HG03103 (cell line): ENCODE measurements around the gene RNF19B.
"Not testable (repeated sequence)": the region's sequence is repeated elsewhere in the genome, so short reads cannot be mapped to it uniquely, and the experiment has no call there.

ENCODE experiments used
- ATAC-seq: cut with Tn5 transposase; IDR thresholded peaks from one replicate; pipeline ENCODE4 v1.9.1; 2021; ENCODE audit warnings: low read depth; ENCODE audit not compliant: unreplicated experiment

RNF19B gene

GRCh38 chr1:32964461-32965250 is at the start of gene RNF19B:
Gene RNF19B (minus strand): TSS chr1:32964809. CDS start chr1:32964685, 124 bp downstream.
- ATAC-seq: peak; percentile 84

- no peak for ATAC-seq
These were observed 49.2 kb upstream of the RNF19B start for GRCh38 chr1:33013791-33014190.

GRCh38 chr1:33012165-33012564 is 47.6 kb upstream of the RNF19B start:
- no peak for ATAC-seq

- ATAC-seq: no peak
These were observed 46.5 kb upstream of the RNF19B start for GRCh38 chr1:33010932-33011731.

GRCh38 chr1:33009561-33009960 is 45.0 kb upstream of the RNF19B start:
- no peak for ATAC-seq

GRCh38 chr1:33008051-33008914 is 43.7 kb upstream of the RNF19B start:
- ATAC-seq: no peak

- ATAC-seq: no peak
These were observed 42.8 kb upstream of the RNF19B start for GRCh38 chr1:33007190-33008050.

GRCh38 chr1:33005838-33006421 is 41.3 kb upstream of the RNF19B start:
- no peak for ATAC-seq

- no peak for ATAC-seq
These were observed 40.7 kb upstream of the RNF19B start for GRCh38 chr1:33005117-33005837.

GRCh38 chr1:33004613-33005012 is 40.0 kb upstream of the RNF19B start:
- ATAC-seq: no peak

GRCh38 chr1:33003657-33004056 is 39.0 kb upstream of the RNF19B start:
- ATAC-seq: no peak

GRCh38 chr1:33002006-33002405 is 37.4 kb upstream of the RNF19B start:
- ATAC-seq: no peak

- no peak for ATAC-seq
These were observed 36.7 kb upstream of the RNF19B start for GRCh38 chr1:33001282-33001681.

- no peak for ATAC-seq
These were observed 35.9 kb upstream of the RNF19B start for GRCh38 chr1:33000427-33001026.

GRCh38 chr1:32998997-32999396 is 34.4 kb upstream of the RNF19B start:
- no peak for ATAC-seq

- no peak for ATAC-seq
These were observed 33.5 kb upstream of the RNF19B start for GRCh38 chr1:32998064-32998463.

GRCh38 chr1:32997381-32997891 is 32.8 kb upstream of the RNF19B start:
- no peak for ATAC-seq

- ATAC-seq: not testable (repeated sequence)
These were observed 28.7 kb upstream of the RNF19B start for GRCh38 chr1:32993324-32993636.
